GM18951 (cell line): Measurements from ENCODE around the gene TTR.

Experiments
- POLR2A ChIP-seq: IDR thresholded peaks from 4 replicates; pipeline ENCODE4 v1.6.1; 2011; ENCODE audit warnings: mild to moderate bottlenecking; ENCODE audit not compliant: insufficient read length, insufficient read depth; ENCODE audit errors: extremely low read depth
- in situ Hi-C: fragments of 300-500 bp; cut with MboI; formaldehyde crosslinking; loops from one replicate; pipeline ENCODE4 v1.12.0; 2022; ENCODE audit warnings: low sequenced_read_pairs, mixed read lengths, inconsistent platforms; ENCODE audit not compliant: unreplicated experiment

Gene TTR

GRCh38 chr18:31610286-31611205 lies 18.9 kb downstream of the TTR start:
- in situ Hi-C loops = no loop called here
- TF ChIP-seq POLR2A = no peak

- in situ Hi-C loops = no loop called here
- TF ChIP-seq POLR2A = no peak
Observed at GRCh38 chr18:31611511-31611910, 19.8 kb downstream of the TTR start.

GRCh38 chr18:31612124-31612523 lies 20.4 kb downstream of the TTR start:
- in situ Hi-C loops = no loop called here
- TF ChIP-seq POLR2A = no peak

- in situ Hi-C loops = no loop called here
- no peak for TF ChIP-seq POLR2A
Observed at GRCh38 chr18:31614044-31614443, 22.4 kb downstream of the TTR start.

GRCh38 chr18:31616586-31616985 lies 24.9 kb downstream of the TTR start:
- in situ Hi-C loops = no loop called here

GRCh38 chr18:31617031-31617717 lies 25.5 kb downstream of the TTR start:
- TF ChIP-seq POLR2A = no peak
- in situ Hi-C loops = no loop called here

More at GRCh38 chr18:31616586-31616985, 24.9 kb downstream of the TTR start:
- no peak for TF ChIP-seq POLR2A

GRCh38 chr18:31618801-31619200 lies 27.1 kb downstream of the TTR start:
- no peak for TF ChIP-seq POLR2A
- in situ Hi-C loops = no loop called here

GRCh38 chr18:31619291-31619690 lies 27.6 kb downstream of the TTR start:
- no peak for TF ChIP-seq POLR2A
- in situ Hi-C loops = no loop called here

- TF ChIP-seq POLR2A = no peak
- in situ Hi-C loops = no loop called here
Observed at GRCh38 chr18:31624892-31625640, 33.4 kb downstream of the TTR start.

- in situ Hi-C loops = no loop called here
- TF ChIP-seq POLR2A = no peak
Observed at GRCh38 chr18:31626409-31626808, 34.7 kb downstream of the TTR start.

- TF ChIP-seq POLR2A = no peak
- in situ Hi-C loops = no loop called here
Observed at GRCh38 chr18:31630549-31630948, 38.9 kb downstream of the TTR start.

GRCh38 chr18:31631526-31631925 lies 39.8 kb downstream of the TTR start:
- in situ Hi-C loops = no loop called here

GRCh38 chr18:31632356-31632755 lies 40.7 kb downstream of the TTR start:
- TF ChIP-seq POLR2A = no peak
- in situ Hi-C loops = no loop called here

More at GRCh38 chr18:31631526-31631925, 39.8 kb downstream of the TTR start:
- no peak for TF ChIP-seq POLR2A
